MM.1S (cell line): Measurements from ENCODE around the gene DCLK1.

Source experiments
- DNase-seq: peaks from one replicate; pipeline ENCODE4 v3.0.0-alpha.2; 2015
- H2AFZ ChIP-seq: fragments of 300-600 bp; sonication (generic); 2 replicates; pipeline ENCODE4 v1.6.0; 2016; ENCODE audit warnings: antibody characterized with exemption, low read length
- H3F3A ChIP-seq: fragments of 300-600 bp; sonication (generic); 2 replicates; pipeline ENCODE4 v1.6.1; 2016; ENCODE audit warnings: mild to moderate bottlenecking, antibody characterized with exemption, low read length, moderate library complexity, mixed read lengths; ENCODE audit not compliant: insufficient read depth
- H3K27ac ChIP-seq: fragments of 300-600 bp; sonication (generic); 2 replicates; pipeline ENCODE4 v1.5.1; 2016; ENCODE audit warnings: mild to moderate bottlenecking, low read length
- H3K27me3 ChIP-seq: fragments of 300-600 bp; sonication (generic); replicated peaks from 2 replicates; pipeline ENCODE4 v1.6.0; 2016; ENCODE audit warnings: low read length; ENCODE audit not compliant: insufficient read depth
- H3K36me3 ChIP-seq: fragments of 300-600 bp; sonication (generic); replicated peaks from 2 replicates; pipeline ENCODE4 v1.6.1; 2016; ENCODE audit warnings: mild to moderate bottlenecking, low read length, mixed read lengths; ENCODE audit not compliant: insufficient read depth
- H3K4me1 ChIP-seq: fragments of 300-600 bp; sonication (generic); 2 replicates; pipeline ENCODE4 v1.6.1; 2016; ENCODE audit warnings: low read length, mixed read lengths
- H3K4me2 ChIP-seq: fragments of 300-600 bp; sonication (generic); 2 replicates; pipeline ENCODE4 v1.6.0; 2016; ENCODE audit warnings: low read depth, low read length
- H3K4me3 ChIP-seq: fragments of 300-600 bp; sonication (generic); 2 replicates; pipeline ENCODE4 v1.5.1; 2016; ENCODE audit warnings: low read length, mixed read lengths
- H3K79me2 ChIP-seq: fragments of 300-600 bp; sonication (generic); 2 replicates; pipeline ENCODE4 v1.6.1; 2016; ENCODE audit warnings: mixed run types, low read length, mixed read lengths
- H3K9ac ChIP-seq: fragments of 300-600 bp; sonication (generic); 2 replicates; pipeline ENCODE4 v1.6.1; 2016; ENCODE audit warnings: low read length, mixed read lengths
- H3K9me2 ChIP-seq: fragments of 300-600 bp; sonication (generic); replicated peaks from 2 replicates; pipeline ENCODE4 v1.6.1; 2016; ENCODE audit warnings: mild to moderate bottlenecking, low read length, mixed read lengths; ENCODE audit not compliant: insufficient read depth
- H3K9me3 ChIP-seq: fragments of 300-600 bp; sonication (generic); replicated peaks from 2 replicates; pipeline ENCODE4 v1.6.1; 2016; ENCODE audit warnings: mild to moderate bottlenecking, low read length, mixed read lengths; ENCODE audit not compliant: insufficient read depth
- H4K20me1 ChIP-seq: fragments of 300-600 bp; sonication (generic); 2 replicates; pipeline ENCODE4 v1.6.1; 2016; ENCODE audit warnings: mild to moderate bottlenecking, low read length, moderate library complexity, mixed read lengths; ENCODE audit not compliant: insufficient read depth
- CTCF ChIP-seq: fragments of 300-600 bp; sonication (generic); IDR thresholded peaks from 2 replicates; pipeline ENCODE4 v1.5.1; 2016; ENCODE audit warnings: antibody characterized with exemption, low read length, mixed read lengths
- EZH2 ChIP-seq: fragments of 300-600 bp; sonication (generic); optimal IDR thresholded peaks from 2 replicates; pipeline ENCODE3; 2017; ENCODE audit warnings: low read depth, mild to moderate bottlenecking, antibody characterized with exemption, low read length, mixed read lengths
- EZH2phosphoT487 ChIP-seq: fragments of 300-600 bp; sonication (generic); IDR thresholded peaks from 2 replicates; pipeline ENCODE4 v1.6.1; 2018; ENCODE audit warnings: antibody characterized with exemption, low read length

The DCLK1 gene

DNA sequence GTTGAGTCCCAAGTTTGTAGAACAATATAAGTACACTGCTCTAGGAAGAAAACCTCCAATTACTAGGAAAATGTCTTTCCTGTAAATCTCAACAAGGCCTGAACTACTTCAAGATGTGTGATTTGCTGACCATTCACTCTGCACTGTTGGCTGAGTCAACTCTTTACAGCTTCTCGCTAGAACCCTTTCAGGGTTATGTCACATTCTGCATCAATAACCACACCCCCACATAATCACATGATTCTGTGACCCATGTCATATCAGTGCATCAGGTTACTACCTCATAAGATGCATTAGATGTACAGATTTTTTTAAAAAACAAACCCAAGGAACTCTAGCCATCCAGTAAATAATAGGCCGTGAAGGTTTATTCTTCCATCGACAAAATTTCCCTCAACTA is 16.1 kb upstream of the DCLK1 start:
- H3K36me3 ChIP-seq: no peaks in the 10 kb centered on the region
- H2AFZ ChIP-seq: no peak overlapping the region
- H3K4me1 ChIP-seq: no peaks in the 10 kb centered on the region
- H3K4me3 ChIP-seq: no peak overlapping the region
- no peak overlapping the region for H3K27ac ChIP-seq
- no peaks in the 10 kb centered on the region for H3K9me3 ChIP-seq
- H3K4me2 ChIP-seq: no peak overlapping the region
- DNase-seq: no peak
- no peaks in the 10 kb centered on the region for H3K79me2 ChIP-seq
- H3K9me2 ChIP-seq: no peaks in the 10 kb centered on the region
- TF ChIP-seq CTCF (no peak), EZH2phosphoT487 (no peak), EZH2 (no peak)
- no peaks in the 10 kb centered on the region for H4K20me1 ChIP-seq
- H3F3A ChIP-seq: no peaks in the 10 kb centered on the region
- H3K9ac ChIP-seq: no peak overlapping the region
- H3K27me3 ChIP-seq: no peaks in the 10 kb centered on the region

DNA sequence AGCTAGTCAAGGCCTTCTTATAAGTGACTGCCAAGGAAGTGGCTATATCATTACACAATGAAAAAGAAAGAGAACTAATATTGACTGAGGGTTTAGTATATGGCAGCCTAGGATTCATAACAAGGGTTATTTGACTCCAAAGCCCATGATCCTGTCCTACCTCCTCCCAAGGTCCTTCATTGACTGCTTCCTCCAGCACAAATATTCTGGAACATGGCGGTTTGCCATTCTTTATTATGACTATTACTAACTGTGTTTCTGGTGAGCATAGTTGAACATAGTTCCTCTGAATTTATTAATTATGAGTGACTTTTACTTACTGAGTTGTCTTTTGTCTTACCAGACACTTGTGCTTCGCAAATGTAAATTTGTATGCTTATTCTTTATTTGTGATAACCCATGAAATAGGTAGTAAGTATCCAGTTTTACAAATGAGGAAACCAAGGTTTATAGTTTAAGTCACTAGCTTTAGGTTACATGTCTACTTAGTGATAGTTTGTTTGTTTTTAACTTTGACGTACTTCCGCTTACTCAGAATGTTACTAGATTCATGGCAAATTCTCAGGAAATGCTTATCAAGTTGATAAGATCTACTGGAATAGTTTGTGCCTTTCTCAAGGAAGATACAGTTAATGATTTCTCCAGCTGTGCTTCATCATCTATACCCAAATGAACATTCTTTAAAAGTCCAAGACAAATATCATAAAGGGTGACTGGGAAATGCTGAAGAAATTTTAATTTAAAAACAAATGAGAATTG is 15.5 kb upstream of the DCLK1 start:
- H3K27ac ChIP-seq: no peak overlapping the region
- H3K27me3 ChIP-seq: no peaks in the 10 kb centered on the region
- H3K79me2 ChIP-seq: no peaks in the 10 kb centered on the region
- no peaks in the 10 kb centered on the region for H3K36me3 ChIP-seq
- no peak for DNase-seq
- no peaks in the 10 kb centered on the region for H3K9me2 ChIP-seq
- H3K4me2 ChIP-seq: no peak overlapping the region
- no peaks in the 10 kb centered on the region for H3K4me1 ChIP-seq
- H3K4me3 ChIP-seq: no peak overlapping the region
- H3K9me3 ChIP-seq: no peaks in the 10 kb centered on the region
- no peak for TF ChIP-seq EZH2phosphoT487
- H3K9ac ChIP-seq: no peak overlapping the region
- H4K20me1 ChIP-seq: no peaks in the 10 kb centered on the region
- no peak overlapping the region for H2AFZ ChIP-seq
- H3F3A ChIP-seq: no peaks in the 10 kb centered on the region

- Histone ChIP-seq H3K9me2 (no peaks in the 10 kb centered on the region), H3K4me1 (no peaks in the 10 kb centered on the region), H3K4me2 (no peak overlapping the region), H3K9ac (no peak overlapping the region), H3K27me3 (no peaks in the 10 kb centered on the region), H3F3A (no peaks in the 10 kb centered on the region), H3K9me3 (no peaks in the 10 kb centered on the region), H3K4me3 (no peak overlapping the region), H3K79me2 (no peaks in the 10 kb centered on the region), H3K27ac (no peak overlapping the region), H3K36me3 (no peaks in the 10 kb centered on the region), H4K20me1 (no peaks in the 10 kb centered on the region), H2AFZ (no peak overlapping the region)
- no peak for TF ChIP-seq EZH2
- no peak for TF ChIP-seq EZH2phosphoT487
- no peak for TF ChIP-seq CTCF
- no peak for DNase-seq
These were observed 12.6 kb upstream of the DCLK1 start for GRCh38 chr13:36143738-36144137.

DNA sequence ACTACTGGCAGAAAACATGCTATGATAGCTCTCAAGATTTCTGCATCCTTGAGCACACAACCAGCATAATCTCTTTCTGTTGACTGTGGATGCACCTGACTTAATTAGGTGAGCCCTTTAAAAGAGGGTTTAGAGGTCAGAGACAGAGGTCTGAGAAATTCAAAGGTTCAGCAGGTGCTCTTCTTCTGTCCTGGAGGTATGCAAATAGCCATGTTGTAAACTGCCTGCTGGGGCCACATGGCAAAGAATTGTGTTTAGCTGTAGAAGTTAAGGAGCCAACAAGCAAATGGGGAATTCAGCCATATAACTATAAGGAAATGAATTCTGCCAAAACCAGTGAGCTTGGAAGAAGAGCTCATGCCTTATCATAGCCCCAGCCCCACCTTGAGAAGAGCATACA is 11.6 kb upstream of the DCLK1 start:
- TF ChIP-seq EZH2: no peak
- TF ChIP-seq EZH2phosphoT487: no peak
- no peak for TF ChIP-seq CTCF
- no peak overlapping the region for H3K4me2 ChIP-seq
- no peak overlapping the region for H3K4me3 ChIP-seq
- no peaks in the 10 kb centered on the region for H3K4me1 ChIP-seq
- no peaks in the 10 kb centered on the region for H3F3A ChIP-seq
- no peak for DNase-seq
- no peaks in the 10 kb centered on the region for H3K9me2 ChIP-seq
- H3K9ac ChIP-seq: no peak overlapping the region
- no peaks in the 10 kb centered on the region for H4K20me1 ChIP-seq
- H3K36me3 ChIP-seq: no peaks in the 10 kb centered on the region
- H2AFZ ChIP-seq: no peak overlapping the region
- no peaks in the 10 kb centered on the region for H3K9me3 ChIP-seq
- no peaks in the 10 kb centered on the region for H3K79me2 ChIP-seq
- no peak overlapping the region for H3K27ac ChIP-seq
- H3K27me3 ChIP-seq: no peaks in the 10 kb centered on the region
